Measurements from ENCODE around the gene CAV1. TPM values are rescaled to one million over a fixed set of nuclear protein-coding genes. Genes with fewer than 3 reads are reported as not detected.

The CAV1 gene
- total and polyA plus RNA-seq, 2 donors (not counting 1 experiment from before 2014, with no cell fraction given): 461 to 1,245 TPM

DNA sequence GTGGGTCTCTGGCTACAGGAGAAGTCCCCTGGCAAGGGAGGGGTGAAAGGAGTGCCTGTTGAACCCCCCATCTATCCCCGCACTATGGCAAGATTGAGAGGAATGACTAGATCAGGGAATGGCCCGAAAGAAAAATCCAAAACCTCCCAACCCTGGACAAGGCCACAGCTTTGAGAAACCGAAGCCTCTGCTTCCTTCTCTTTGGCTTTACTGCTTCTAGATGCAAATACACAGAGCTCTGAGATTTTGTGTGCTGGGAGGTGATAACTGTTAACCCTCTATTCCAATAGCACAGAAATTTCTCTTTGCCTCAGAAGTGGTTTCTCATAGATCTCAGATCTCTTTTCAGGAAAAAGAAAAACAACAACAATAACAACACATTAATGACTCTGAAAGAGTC lies 15.0 kb downstream of the CAV1 start:
- peak overlapping the region; percentile 1 for H3K27ac ChIP-seq (ENCODE audit: insufficient read depth, low read length)
- H3K36me3 ChIP-seq (ENCODE audit: control insufficient read depth, insufficient read depth, low read length): peaks cover 19% of the 10 kb centered on the region
- peaks cover 41% of the 10 kb centered on the region for H3K4me1 ChIP-seq (ENCODE audit: control insufficient read depth, extremely low read depth, insufficient read depth, low read length)
- peaks cover 95% of the 10 kb centered on the region for H3K79me2 ChIP-seq (ENCODE audit: control insufficient read depth, insufficient read depth, low read length)
- no peak overlapping the region for H2AFZ ChIP-seq (ENCODE audit: low read length)
- no peak for DNase-seq (ENCODE audit: low read depth in 2 of 2)
- no peaks in the 10 kb centered on the region for H4K20me1 ChIP-seq (ENCODE audit: control insufficient read depth, extremely low read depth, insufficient read depth, low read length)
- no peak overlapping the region for H3K4me3 ChIP-seq (replicated peaks in 1 of 4; ENCODE audit: control extremely low read depth in 1 of 4, insufficient read depth in 1 of 4, low read depth in 3 of 4, low read length in 4 of 4)
- no peak overlapping the region for H3K9ac ChIP-seq (ENCODE audit: insufficient read depth, low read length)
- H3K4me2 ChIP-seq (ENCODE audit: extremely low read depth, insufficient read depth, low read length): no peak overlapping the region
- H3K27me3 ChIP-seq (ENCODE audit: control insufficient read depth, insufficient read depth, low read length): no peaks in the 10 kb centered on the region
- no peaks in the 10 kb centered on the region for H3K9me3 ChIP-seq (ENCODE audit: control insufficient read depth, insufficient read depth, low read depth, low read length)
- TF ChIP-seq, protein P1, sequence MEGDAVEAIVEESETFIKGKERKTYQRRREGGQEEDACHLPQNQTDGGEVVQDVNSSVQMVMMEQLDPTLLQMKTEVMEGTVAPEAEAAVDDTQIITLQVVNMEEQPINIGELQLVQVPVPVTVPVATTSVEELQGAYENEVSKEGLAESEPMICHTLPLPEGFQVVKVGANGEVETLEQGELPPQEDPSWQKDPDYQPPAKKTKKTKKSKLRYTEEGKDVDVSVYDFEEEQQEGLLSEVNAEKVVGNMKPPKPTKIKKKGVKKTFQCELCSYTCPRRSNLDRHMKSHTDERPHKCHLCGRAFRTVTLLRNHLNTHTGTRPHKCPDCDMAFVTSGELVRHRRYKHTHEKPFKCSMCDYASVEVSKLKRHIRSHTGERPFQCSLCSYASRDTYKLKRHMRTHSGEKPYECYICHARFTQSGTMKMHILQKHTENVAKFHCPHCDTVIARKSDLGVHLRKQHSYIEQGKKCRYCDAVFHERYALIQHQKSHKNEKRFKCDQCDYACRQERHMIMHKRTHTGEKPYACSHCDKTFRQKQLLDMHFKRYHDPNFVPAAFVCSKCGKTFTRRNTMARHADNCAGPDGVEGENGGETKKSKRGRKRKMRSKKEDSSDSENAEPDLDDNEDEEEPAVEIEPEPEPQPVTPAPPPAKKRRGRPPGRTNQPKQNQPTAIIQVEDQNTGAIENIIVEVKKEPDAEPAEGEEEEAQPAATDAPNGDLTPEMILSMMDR (conservative IDR thresholded peaks at IDR 0.05 in 1 of 2, IDR thresholded peaks at IDR 0.05 in 1 of 2; ENCODE audit: low read depth in 1 of 2, low read length in 2 of 2): no peak
- TF ChIP-seq EZH2 (IDR thresholded peaks at IDR 0.05; ENCODE audit: low read length, missing control alignments): no peak

DNA sequence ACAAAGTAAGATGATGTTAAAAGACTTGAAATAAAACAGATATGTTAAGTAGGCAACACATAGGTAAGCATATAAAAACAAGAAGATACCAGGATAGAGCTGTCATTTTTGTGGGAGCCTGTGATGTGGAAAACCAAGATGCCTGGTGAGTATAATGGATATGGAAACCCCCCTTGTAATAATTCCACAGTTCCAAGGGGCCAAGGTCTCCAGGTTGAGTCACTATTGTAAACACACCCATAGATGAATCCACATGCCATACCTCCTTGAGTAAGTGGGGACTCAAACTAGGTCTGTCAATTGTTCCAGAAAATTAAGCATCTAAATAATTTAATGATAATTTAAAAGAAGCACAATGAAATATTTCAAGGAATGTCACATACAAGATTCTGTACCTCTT lies 15.9 kb downstream of the CAV1 start:
- H3K4me2 ChIP-seq (ENCODE audit: extremely low read depth, insufficient read depth, low read length): no peak overlapping the region
- TF ChIP-seq, protein P1 (conservative IDR thresholded peaks at IDR 0.05 in 1 of 2, IDR thresholded peaks at IDR 0.05 in 1 of 2; ENCODE audit: low read depth in 1 of 2, low read length in 2 of 2): no peak
- TF ChIP-seq EZH2 (IDR thresholded peaks at IDR 0.05; ENCODE audit: low read length, missing control alignments): no peak
- peaks cover 46% of the 10 kb centered on the region for H3K4me1 ChIP-seq (ENCODE audit: control insufficient read depth, extremely low read depth, insufficient read depth, low read length)
- no peaks in the 10 kb centered on the region for H3K9me3 ChIP-seq (ENCODE audit: control insufficient read depth, insufficient read depth, low read depth, low read length)
- H3K79me2 ChIP-seq (ENCODE audit: control insufficient read depth, insufficient read depth, low read length): peaks cover 95% of the 10 kb centered on the region
- H3K4me3 ChIP-seq (replicated peaks in 1 of 4; ENCODE audit: control extremely low read depth in 1 of 4, insufficient read depth in 1 of 4, low read depth in 3 of 4, low read length in 4 of 4): no peak overlapping the region
- no peak overlapping the region for H3K9ac ChIP-seq (ENCODE audit: insufficient read depth, low read length)
- no peak overlapping the region for H3K27ac ChIP-seq (ENCODE audit: insufficient read depth, low read length)
- no peaks in the 10 kb centered on the region for H3K27me3 ChIP-seq (ENCODE audit: control insufficient read depth, insufficient read depth, low read length)
- H2AFZ ChIP-seq (ENCODE audit: low read length): no peak overlapping the region
- peaks cover 19% of the 10 kb centered on the region for H3K36me3 ChIP-seq (ENCODE audit: control insufficient read depth, insufficient read depth, low read length)
- DNase-seq (ENCODE audit: low read depth in 2 of 2): peak in 1 of 2 donors; percentile 47
- H4K20me1 ChIP-seq (ENCODE audit: control insufficient read depth, extremely low read depth, insufficient read depth, low read length): no peaks in the 10 kb centered on the region

DNA sequence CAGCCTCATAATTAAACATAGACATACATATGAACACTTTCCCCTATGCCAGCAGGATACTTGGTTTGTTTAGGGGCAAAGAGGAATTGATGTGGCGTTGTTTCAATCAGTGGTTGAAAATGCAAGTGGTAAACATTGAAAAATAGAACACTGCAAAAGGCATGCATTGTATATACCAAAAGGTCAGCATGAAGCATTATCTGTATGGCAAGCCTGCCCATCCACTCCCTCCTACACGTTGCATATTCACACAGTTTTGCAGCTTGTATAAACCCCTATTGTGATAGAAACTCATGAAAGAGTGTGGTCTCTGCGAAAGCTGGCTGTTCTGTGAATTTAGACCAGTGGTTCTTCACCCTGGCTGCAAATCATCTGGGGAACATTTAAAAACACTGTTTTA lies 17.1 kb downstream of the CAV1 start:
- H2AFZ ChIP-seq (ENCODE audit: low read length): no peak overlapping the region
- peaks cover 50% of the 10 kb centered on the region for H3K4me1 ChIP-seq (ENCODE audit: control insufficient read depth, extremely low read depth, insufficient read depth, low read length)
- H3K79me2 ChIP-seq (ENCODE audit: control insufficient read depth, insufficient read depth, low read length): peaks cover 94% of the 10 kb centered on the region
- H3K4me3 ChIP-seq (replicated peaks in 1 of 4; ENCODE audit: control extremely low read depth in 1 of 4, insufficient read depth in 1 of 4, low read depth in 3 of 4, low read length in 4 of 4): no peak overlapping the region
- TF ChIP-seq EZH2 (IDR thresholded peaks at IDR 0.05; ENCODE audit: low read length, missing control alignments): no peak
- TF ChIP-seq, protein P1 (conservative IDR thresholded peaks at IDR 0.05 in 1 of 2, IDR thresholded peaks at IDR 0.05 in 1 of 2; ENCODE audit: low read depth in 1 of 2, low read length in 2 of 2): no peak
- H3K4me2 ChIP-seq (ENCODE audit: extremely low read depth, insufficient read depth, low read length): no peak overlapping the region
- DNase-seq (ENCODE audit: low read depth in 2 of 2): no peak
- peak overlapping the region; percentile 46 for H3K27ac ChIP-seq (ENCODE audit: insufficient read depth, low read length)
- no peaks in the 10 kb centered on the region for H4K20me1 ChIP-seq (ENCODE audit: control insufficient read depth, extremely low read depth, insufficient read depth, low read length)
- H3K9ac ChIP-seq (ENCODE audit: insufficient read depth, low read length): no peak overlapping the region
- H3K9me3 ChIP-seq (ENCODE audit: control insufficient read depth, insufficient read depth, low read depth, low read length): no peaks in the 10 kb centered on the region
- H3K36me3 ChIP-seq (ENCODE audit: control insufficient read depth, insufficient read depth, low read length): peaks cover 17% of the 10 kb centered on the region
- no peaks in the 10 kb centered on the region for H3K27me3 ChIP-seq (ENCODE audit: control insufficient read depth, insufficient read depth, low read length)

Data from fibroblast of lung (primary cell).